GM18507 (cell line): ENCODE results near the gene HARS1.
"Not testable (repeated sequence)": the region's sequence is repeated elsewhere in the genome, so short reads cannot be mapped to it uniquely, and the experiment has no call there.

Experiments used
- DNase-seq: peaks from one replicate; pipeline ENCODE4 v3.0.0; 2011; ENCODE audit warnings: low read depth; ENCODE audit not compliant: insufficient read length; ENCODE audit errors: extremely low spot score
- FAIRE-seq: peaks from 2 replicates; lab custom pipeline; 2011; peaks lifted over from hg19 to GRCh38; lab: Jason Lieb, UNC

Gene HARS1

DNA sequence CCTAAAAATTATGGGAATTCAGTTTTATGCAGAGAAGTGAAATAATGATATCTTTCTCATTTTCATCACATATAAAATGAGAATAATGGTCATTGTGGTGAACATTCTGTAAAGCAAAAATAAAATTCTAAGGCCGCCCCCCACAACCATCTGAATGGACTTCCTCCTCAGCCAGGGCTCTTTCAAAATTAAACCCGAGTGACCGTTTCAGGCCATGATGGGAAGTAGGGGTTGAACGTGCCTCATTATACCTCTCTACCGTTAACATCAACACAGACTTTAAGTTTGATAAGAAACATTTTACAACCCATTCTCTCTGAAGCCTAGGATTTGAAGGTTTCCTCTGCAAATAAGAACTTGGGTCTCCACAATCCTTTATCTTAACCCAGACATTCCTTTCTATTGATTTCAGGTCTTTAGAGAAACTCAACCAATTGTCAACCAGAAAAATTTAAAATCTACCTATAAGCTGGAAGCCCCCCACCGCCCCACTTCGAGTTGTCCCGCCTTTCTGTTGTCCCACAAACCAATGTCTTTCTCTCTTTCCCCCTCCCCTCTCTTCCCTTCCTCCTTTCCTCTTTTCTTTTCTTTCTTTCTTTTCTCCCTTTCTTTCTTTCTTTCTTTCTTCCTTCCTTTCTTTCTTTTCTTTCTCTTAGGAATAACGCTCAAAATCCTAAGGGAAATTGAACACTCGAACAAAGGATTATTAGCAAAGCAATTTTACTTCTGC lies 53.6 kb downstream of the HARS1 start:
- DNase-seq, result no peak
- FAIRE-seq, result no peak

DNA sequence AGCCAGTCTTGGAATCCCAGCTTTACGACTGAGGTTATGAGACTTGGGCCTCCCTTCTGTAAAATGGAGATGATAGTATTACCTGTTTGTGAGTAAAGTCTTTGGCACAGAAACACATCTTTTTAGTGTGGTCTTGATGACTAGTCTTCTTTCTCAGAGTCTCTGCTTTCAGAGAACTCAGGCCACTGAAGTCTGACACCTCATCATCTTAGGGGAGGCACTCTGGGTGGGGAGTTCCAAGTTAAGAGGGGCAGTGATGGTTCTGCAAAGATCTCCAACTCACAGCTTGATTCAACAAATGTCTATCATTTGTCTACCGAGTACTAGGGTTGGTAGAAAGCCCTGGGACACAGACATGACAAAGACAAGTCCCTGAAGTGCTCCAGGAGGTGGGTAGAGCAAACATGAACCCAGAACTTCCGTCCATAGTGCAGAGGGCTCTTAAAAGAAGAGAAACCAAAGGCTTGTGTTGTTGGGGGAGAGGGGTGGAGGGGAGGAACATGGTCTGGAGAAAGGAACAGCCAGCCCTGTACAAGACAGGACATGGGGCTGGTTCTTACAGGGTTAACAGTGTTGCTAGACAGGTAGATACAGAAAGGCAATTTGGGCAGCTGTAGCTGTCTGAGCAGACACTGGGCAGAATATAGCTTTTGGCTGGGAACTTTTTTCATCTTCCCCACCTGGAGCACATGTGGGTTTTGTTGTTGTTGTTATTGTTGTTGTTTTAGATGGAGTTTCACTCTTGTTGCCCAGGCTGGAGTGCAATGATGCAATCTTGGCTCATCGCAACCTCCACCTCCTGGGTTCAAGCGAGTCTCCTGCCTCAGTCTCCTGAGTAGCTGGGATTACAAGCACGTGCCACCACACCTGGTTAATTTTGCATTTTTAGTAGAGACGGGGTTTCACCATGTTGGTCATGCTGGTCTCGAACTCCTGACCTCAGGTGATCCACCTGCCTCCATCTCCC lies 55.6 kb downstream of the HARS1 start:
- no peak for FAIRE-seq

DNA sequence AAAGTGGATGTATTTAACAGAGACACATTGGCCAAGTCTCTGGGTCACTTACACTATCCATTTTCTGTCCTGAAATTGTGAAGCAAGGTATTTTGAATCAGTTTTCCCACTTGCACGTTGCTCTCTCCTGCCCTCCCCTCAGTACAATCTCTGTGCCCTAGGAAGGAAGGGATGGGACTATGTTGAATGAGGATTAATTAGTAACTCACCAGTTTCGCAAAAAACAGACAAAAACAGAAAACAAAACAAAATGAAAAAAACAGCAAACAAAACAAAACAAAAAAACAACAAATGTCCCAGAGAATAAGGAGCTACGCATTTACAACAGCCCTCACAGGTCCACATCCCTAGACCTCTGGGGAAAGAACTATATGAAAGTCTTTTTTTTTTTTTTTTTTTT lies 57.1 kb downstream of the HARS1 start:
- DNase-seq, result no peak
- no peak for FAIRE-seq

More for the DNA sequence above, 55.6 kb downstream of the HARS1 start:
- no peak for DNase-seq

DNA sequence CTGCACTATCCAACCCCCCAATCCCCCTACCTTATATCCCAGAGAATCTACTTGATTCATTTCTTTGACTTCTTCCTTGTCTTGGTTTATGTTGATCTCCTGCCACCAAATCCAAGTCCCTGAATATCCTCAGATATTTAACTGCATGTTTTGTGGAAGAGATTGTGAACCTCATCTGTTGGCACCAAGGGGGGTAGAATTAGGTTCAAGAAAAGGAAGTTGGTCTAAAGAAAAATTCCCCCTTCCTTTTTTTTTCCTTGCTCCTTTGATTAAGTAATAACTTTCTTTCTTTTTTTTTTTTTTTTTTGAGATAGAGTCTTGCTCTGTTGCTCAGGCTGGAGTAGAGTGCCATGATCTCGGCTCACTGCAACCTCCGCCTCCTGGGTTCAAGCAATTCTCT lies 57.7 kb downstream of the HARS1 start:
- DNase-seq (no peak), FAIRE-seq (no peak)

DNA sequence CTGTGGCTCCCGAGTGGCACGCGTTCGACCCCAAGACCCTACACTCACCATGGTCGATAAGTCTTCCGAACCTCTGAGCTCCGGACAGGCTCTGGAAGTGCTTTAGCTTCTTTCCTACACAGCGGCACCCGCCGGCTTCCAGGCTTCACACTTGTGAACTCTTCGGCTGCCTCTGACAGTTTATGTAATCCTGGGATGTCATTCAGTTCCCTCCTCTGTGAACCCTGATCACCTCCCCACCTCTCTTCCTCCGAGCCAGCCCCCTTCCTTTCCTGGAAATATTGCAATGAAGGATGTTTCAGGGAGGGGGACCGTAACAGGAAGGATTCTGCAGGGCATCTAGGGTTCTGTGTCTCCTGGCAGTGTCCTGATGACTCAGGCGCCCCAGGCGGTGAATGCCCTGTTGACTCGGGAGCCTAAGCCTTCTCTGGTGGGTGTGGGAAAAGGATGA lies 58.1 kb downstream of the HARS1 start, which contains the start of gene CD14:
Gene CD14 (minus strand): TSS at position 155 of the 451 bp plus-strand sequence. CDS start 104 bp downstream, at position 51.
- DNase-seq, result no peak
- FAIRE-seq, result no peak

DNA sequence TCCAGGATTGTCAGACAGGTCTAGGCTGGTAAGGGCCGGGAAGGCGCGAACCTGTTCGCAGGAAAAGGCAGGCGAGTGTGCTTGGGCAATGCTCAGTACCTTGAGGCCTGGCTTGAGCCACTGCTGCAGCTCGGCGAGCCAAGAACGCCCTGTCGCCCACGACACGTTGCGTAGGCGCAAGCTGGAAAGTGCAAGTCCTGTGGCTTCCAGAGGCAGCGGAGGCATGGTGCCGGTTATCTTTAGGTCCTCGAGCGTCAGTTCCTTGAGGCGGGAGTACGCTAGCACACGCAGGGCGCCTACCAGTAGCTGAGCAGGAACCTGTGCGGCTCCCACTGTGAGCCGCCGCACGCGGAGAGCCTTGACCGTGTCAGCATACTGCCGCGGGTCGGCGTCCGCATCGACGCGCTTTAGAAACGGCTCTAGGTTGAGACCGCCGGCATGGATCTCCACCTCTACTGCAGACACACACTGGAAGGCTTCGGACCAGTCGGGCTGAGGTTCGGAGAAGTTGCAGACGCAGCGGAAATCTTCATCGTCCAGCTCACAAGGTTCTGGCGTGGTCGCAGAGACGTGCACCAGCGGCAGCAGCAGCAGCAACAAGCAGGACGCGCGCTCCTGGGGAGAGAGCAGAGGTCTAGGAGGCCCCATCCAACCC lies 58.7 kb downstream of the HARS1 start:
- peak; percentile 67 for FAIRE-seq
- no peak for DNase-seq

DNA sequence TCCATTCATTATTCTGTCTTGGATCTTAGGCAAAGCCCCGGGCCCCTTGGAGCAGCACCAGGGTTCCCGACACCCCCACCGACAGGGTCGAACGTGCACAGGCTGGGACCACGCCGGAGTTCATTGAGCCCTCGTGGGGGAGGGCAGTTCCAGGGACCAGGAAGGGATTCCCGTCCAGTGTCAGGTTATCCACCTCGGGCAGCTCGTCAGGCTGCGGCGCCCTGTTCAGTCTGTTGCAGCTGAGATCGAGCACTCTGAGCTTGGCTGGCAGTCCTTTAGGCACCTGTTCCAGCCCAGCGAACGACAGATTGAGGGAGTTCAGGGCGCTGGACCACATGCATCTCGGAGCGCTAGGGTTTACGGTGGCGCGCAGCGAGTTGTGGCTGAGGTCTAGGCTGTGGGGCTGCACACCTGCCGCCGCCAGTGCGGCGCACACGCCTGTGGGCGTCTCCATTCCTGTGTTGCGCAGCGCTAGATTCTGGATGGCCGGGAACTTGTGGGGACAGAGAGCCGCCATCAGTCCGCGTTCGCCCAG lies 59.3 kb downstream of the HARS1 start:
- FAIRE-seq (no peak), DNase-seq (no peak)

DNA sequence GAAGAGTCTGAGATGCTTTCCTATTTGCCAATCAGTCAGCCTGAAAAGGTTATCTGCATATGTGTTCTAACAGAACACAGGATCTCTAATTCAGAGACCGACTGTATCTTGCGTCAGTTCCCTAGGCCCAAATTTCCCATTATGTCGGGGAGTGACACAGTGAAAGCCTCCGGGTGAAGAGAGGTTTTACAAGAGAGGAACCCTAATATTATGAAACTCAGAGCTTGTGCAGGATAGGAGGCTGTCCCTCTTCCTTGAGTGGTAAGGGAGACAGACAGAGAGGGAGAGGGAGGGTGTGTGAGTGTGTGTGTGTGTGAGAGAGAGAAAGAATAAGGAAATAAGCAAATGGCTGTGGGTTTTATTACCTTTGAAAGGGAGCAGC lies 60.1 kb downstream of the HARS1 start:
- no peak for FAIRE-seq
- DNase-seq, result no peak

DNA sequence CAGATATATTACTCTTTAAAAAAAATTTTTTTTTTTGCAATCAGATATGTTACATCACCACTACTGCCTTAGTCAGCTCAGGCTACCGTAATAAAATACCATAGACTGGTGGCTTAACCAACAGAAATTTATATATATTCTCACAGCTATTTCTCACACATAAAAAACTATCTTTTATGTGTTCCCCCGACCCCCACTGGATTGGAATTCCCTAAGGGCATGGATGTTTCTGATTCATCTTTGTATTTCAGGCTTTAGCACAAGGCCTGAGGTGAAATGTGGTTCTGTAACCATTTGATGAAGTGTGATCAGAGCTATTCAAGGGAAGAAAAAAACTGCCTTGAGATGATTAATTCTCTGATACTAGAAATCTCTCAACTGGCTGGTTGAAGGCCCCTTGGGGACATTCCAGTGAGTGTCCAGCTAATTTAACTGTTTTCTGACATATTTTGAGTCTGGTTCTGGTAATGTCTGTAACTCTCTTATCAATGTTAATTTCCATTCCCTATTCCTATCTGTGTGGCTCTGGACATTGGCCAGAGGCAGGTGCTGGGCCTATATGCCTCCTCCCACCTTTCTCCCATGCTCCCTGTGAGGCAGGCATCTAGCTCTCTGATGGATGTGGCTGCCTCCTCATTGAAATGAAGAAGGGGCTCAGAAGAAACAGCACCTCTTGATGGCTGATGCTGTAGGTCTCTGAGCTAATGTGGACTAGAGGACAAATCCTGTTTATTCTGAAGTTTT lies 60.7 kb downstream of the HARS1 start:
- FAIRE-seq, result no peak

DNA sequence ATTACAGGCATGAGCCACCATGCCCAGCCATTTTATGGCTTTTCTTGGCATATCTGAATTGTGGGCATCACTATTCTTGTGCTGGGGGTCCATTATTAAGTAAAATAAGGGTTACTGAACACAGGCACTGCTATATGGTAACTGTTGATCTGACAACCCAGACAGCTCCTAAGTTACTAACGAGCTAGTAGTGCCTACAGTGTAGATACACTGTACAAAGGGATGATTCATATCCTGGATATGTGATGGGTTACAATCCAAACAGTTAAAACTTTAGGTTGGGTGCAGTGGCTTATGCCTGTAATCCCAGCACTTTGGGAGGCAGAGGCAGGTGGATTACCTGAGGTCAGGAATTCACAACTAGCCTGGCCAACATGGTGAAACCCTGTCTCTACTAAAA lies 62.5 kb downstream of the HARS1 start:
- DNase-seq (no peak), FAIRE-seq (no peak)

More for the DNA sequence above, 60.7 kb downstream of the HARS1 start:
- DNase-seq, result no peak

DNA sequence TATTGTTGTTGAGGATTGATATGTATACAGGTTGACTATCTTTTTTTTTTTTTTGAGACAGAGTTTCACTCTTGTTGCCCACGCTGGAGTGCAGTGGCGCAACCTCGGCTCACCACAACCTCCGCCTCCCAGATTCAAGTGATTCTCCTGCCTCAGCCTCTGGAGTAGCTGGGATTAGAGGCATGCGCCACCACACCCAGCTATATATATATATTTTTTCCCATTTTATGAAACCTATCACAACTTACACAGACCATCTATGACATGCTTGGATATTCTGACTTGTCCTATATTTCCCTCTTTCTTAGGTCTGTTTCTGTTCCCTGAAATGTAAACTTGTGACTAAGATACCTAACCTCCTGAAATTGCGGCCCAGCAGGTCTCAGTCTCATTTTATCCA lies 63.2 kb downstream of the HARS1 start:
- no peak for DNase-seq
- no peak for FAIRE-seq

DNA sequence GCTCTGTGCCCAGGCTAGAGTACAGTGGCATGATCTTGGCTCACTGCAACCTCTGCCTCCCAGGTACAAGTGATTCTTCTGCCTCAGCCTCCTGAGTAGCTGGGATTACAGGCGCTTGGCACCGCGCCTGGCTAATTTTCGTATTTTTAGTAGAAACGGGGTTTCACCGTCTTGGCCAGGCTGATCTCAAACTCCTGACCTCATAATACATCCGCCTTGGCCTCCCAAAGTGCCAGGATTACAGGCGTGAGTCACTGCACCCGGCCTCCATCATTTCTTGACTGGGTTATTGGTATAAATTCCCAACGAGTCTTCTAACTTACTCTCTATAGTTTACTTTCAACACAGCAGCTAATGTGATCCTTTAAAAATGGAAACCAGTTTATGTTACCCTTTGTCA lies 66.3 kb downstream of the HARS1 start:
- not testable (repeated sequence) for FAIRE-seq

More for the DNA sequence above, 66.3 kb downstream of the HARS1 start:
- not testable (repeated sequence) for DNase-seq
